ENCODE results near the gene ZFHX3.

ZFHX3 gene

GRCh38 chr16:72797621-72798020 lies 250.3 kb downstream of the ZFHX3 start:
- no peak for DNase-seq (ENCODE audit: low read depth, low spot score)
- TF ChIP-seq POLR2AphosphoS5 (IDR thresholded peaks at IDR 0.05; ENCODE audit: borderline replicate concordance, low read depth, low read length) (no peak), FOXP2 (optimal IDR thresholded peaks at IDR 0.05; ENCODE audit: control extremely low read depth, extremely low read length, insufficient read depth) (no peak), EZH2 (IDR thresholded peaks at IDR 0.05) (no peak)
- no peak overlapping the region for H3K27ac ChIP-seq
- H3K9ac ChIP-seq (ENCODE audit: insufficient read length): no peak overlapping the region
- no peaks in the 10 kb centered on the region for H3K9me3 ChIP-seq (ENCODE audit: low read depth, low read length)
- no peak overlapping the region for H3K4me3 ChIP-seq
- H3K36me3 ChIP-seq (ENCODE audit: insufficient read depth, low read length): no peaks in the 10 kb centered on the region; the same call in 1 of the 2 replicates

GRCh38 chr16:72796222-72796621 lies 251.7 kb downstream of the ZFHX3 start:
- no peaks in the 10 kb centered on the region; the same call in 1 of the 2 replicates for H3K36me3 ChIP-seq (ENCODE audit: insufficient read depth, low read length)
- TF ChIP-seq EZH2 (IDR thresholded peaks at IDR 0.05): no peak
- TF ChIP-seq POLR2AphosphoS5 (IDR thresholded peaks at IDR 0.05; ENCODE audit: borderline replicate concordance, low read depth, low read length): no peak
- TF ChIP-seq FOXP2 (optimal IDR thresholded peaks at IDR 0.05; ENCODE audit: control extremely low read depth, extremely low read length, insufficient read depth): no peak
- H3K9ac ChIP-seq (ENCODE audit: insufficient read length): no peak overlapping the region
- no peak overlapping the region for H3K4me3 ChIP-seq
- H3K27ac ChIP-seq: no peak overlapping the region
- no peak for DNase-seq (ENCODE audit: low read depth, low spot score)
- no peaks in the 10 kb centered on the region for H3K9me3 ChIP-seq (ENCODE audit: low read depth, low read length)

- H3K36me3 ChIP-seq (ENCODE audit: insufficient read depth, low read length): no peaks in the 10 kb centered on the region; the same call in 1 of the 2 replicates
These were observed 252.9 kb downstream of the ZFHX3 start for GRCh38 chr16:72794986-72795385.

GRCh38 chr16:72794319-72794718 lies 253.6 kb downstream of the ZFHX3 start:
- DNase-seq (ENCODE audit: low read depth, low spot score): no peak
- Histone ChIP-seq H3K9ac (ENCODE audit: insufficient read length) (no peak overlapping the region), H3K27ac (no peak overlapping the region), H3K4me3 (no peak overlapping the region), H3K36me3 (ENCODE audit: insufficient read depth, low read length) (no peaks in the 10 kb centered on the region; the same call in 1 of the 2 replicates), H3K9me3 (ENCODE audit: low read depth, low read length) (no peaks in the 10 kb centered on the region)
- TF ChIP-seq FOXP2 (optimal IDR thresholded peaks at IDR 0.05; ENCODE audit: control extremely low read depth, extremely low read length, insufficient read depth) (no peak), EZH2 (IDR thresholded peaks at IDR 0.05) (no peak), POLR2AphosphoS5 (IDR thresholded peaks at IDR 0.05; ENCODE audit: borderline replicate concordance, low read depth, low read length) (no peak)

More at GRCh38 chr16:72794986-72795385, 252.9 kb downstream of the ZFHX3 start:
- no peak overlapping the region for H3K27ac ChIP-seq
- TF ChIP-seq POLR2AphosphoS5 (IDR thresholded peaks at IDR 0.05; ENCODE audit: borderline replicate concordance, low read depth, low read length) (no peak), FOXP2 (optimal IDR thresholded peaks at IDR 0.05; ENCODE audit: control extremely low read depth, extremely low read length, insufficient read depth) (no peak), EZH2 (IDR thresholded peaks at IDR 0.05) (no peak)
- H3K9ac ChIP-seq (ENCODE audit: insufficient read length): no peak overlapping the region
- no peaks in the 10 kb centered on the region for H3K9me3 ChIP-seq (ENCODE audit: low read depth, low read length)
- DNase-seq (ENCODE audit: low read depth, low spot score): no peak
- H3K4me3 ChIP-seq: no peak overlapping the region

GRCh38 chr16:72793716-72794115 lies 254.2 kb downstream of the ZFHX3 start:
- no peak overlapping the region for H3K4me3 ChIP-seq
- DNase-seq (ENCODE audit: low read depth, low spot score): no peak
- TF ChIP-seq EZH2 (IDR thresholded peaks at IDR 0.05) (no peak), POLR2AphosphoS5 (IDR thresholded peaks at IDR 0.05; ENCODE audit: borderline replicate concordance, low read depth, low read length) (no peak), FOXP2 (optimal IDR thresholded peaks at IDR 0.05; ENCODE audit: control extremely low read depth, extremely low read length, insufficient read depth) (no peak)
- H3K36me3 ChIP-seq (ENCODE audit: insufficient read depth, low read length): no peaks in the 10 kb centered on the region; the same call in 1 of the 2 replicates
- H3K9ac ChIP-seq (ENCODE audit: insufficient read length): no peak overlapping the region
- no peaks in the 10 kb centered on the region for H3K9me3 ChIP-seq (ENCODE audit: low read depth, low read length)
- H3K27ac ChIP-seq: no peak overlapping the region

- DNase-seq (ENCODE audit: low read depth, low spot score): no peak
- H3K27ac ChIP-seq: no peak overlapping the region
- no peak overlapping the region for H3K9ac ChIP-seq (ENCODE audit: insufficient read length)
- no peak overlapping the region for H3K4me3 ChIP-seq
- no peak for TF ChIP-seq FOXP2 (optimal IDR thresholded peaks at IDR 0.05; ENCODE audit: control extremely low read depth, extremely low read length, insufficient read depth)
- TF ChIP-seq EZH2 (IDR thresholded peaks at IDR 0.05): no peak
- TF ChIP-seq POLR2AphosphoS5 (IDR thresholded peaks at IDR 0.05; ENCODE audit: borderline replicate concordance, low read depth, low read length): no peak
- H3K9me3 ChIP-seq (ENCODE audit: low read depth, low read length): no peaks in the 10 kb centered on the region
- H3K36me3 ChIP-seq (ENCODE audit: insufficient read depth, low read length): no peaks in the 10 kb centered on the region; the same call in 1 of the 2 replicates
These were observed 254.9 kb downstream of the ZFHX3 start for GRCh38 chr16:72793017-72793416.

- Histone ChIP-seq H3K27ac (no peak overlapping the region), H3K4me3 (no peak overlapping the region), H3K9me3 (ENCODE audit: low read depth, low read length) (no peaks in the 10 kb centered on the region), H3K36me3 (ENCODE audit: insufficient read depth, low read length) (no peaks in the 10 kb centered on the region; the same call in 1 of the 2 replicates), H3K9ac (ENCODE audit: insufficient read length) (no peak overlapping the region)
- DNase-seq (ENCODE audit: low read depth, low spot score): no peak
- TF ChIP-seq FOXP2 (optimal IDR thresholded peaks at IDR 0.05; ENCODE audit: control extremely low read depth, extremely low read length, insufficient read depth): no peak
These were observed 256.1 kb downstream of the ZFHX3 start for GRCh38 chr16:72791786-72792185.

- H3K9ac ChIP-seq (ENCODE audit: insufficient read length): no peak overlapping the region
- no peak overlapping the region for H3K4me3 ChIP-seq
- DNase-seq (ENCODE audit: low read depth, low spot score): no peak
- H3K9me3 ChIP-seq (ENCODE audit: low read depth, low read length): no peaks in the 10 kb centered on the region
- no peaks in the 10 kb centered on the region for H3K36me3 ChIP-seq (ENCODE audit: insufficient read depth, low read length)
- no peak overlapping the region for H3K27ac ChIP-seq
- TF ChIP-seq FOXP2 (optimal IDR thresholded peaks at IDR 0.05; ENCODE audit: control extremely low read depth, extremely low read length, insufficient read depth) (no peak), POLR2AphosphoS5 (IDR thresholded peaks at IDR 0.05; ENCODE audit: borderline replicate concordance, low read depth, low read length) (no peak), EZH2 (IDR thresholded peaks at IDR 0.05) (no peak)
These were observed 258.0 kb downstream of the ZFHX3 start for GRCh38 chr16:72789921-72790320.

GRCh38 chr16:72789465-72789864 lies 258.5 kb downstream of the ZFHX3 start:
- TF ChIP-seq EZH2 (IDR thresholded peaks at IDR 0.05) (no peak), POLR2AphosphoS5 (IDR thresholded peaks at IDR 0.05; ENCODE audit: borderline replicate concordance, low read depth, low read length) (no peak), FOXP2 (optimal IDR thresholded peaks at IDR 0.05; ENCODE audit: control extremely low read depth, extremely low read length, insufficient read depth) (no peak)
- Histone ChIP-seq H3K9me3 (ENCODE audit: low read depth, low read length) (no peaks in the 10 kb centered on the region), H3K36me3 (ENCODE audit: insufficient read depth, low read length) (no peaks in the 10 kb centered on the region), H3K4me3 (no peak overlapping the region), H3K9ac (ENCODE audit: insufficient read length) (no peak overlapping the region), H3K27ac (no peak overlapping the region)
- no peak for DNase-seq (ENCODE audit: low read depth, low spot score)

Measured in SK-N-MC (cell line).